ENCODE results near the gene TMEM178B.

Gene TMEM178B

DNA sequence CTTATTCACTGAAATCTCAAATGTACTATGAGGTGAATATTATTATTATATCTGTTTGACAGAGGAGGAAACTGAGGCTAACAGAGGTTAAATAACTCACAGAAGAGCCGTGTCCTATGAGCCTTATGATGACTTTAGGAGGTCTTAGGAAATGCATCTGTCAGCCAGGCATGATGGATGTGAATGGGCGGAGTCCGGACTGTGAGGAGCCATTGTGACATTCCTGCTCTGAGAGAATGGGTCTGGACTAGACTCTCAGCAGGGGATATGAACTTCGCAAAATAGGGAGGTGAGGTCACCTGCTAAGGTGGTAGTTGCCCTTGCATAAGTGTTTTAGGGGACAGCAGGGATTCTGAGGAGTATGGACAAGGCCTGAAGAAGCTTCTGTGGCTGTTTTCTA, 153.6 kb downstream of the TMEM178B start:
- no peak for DNase-seq

DNA sequence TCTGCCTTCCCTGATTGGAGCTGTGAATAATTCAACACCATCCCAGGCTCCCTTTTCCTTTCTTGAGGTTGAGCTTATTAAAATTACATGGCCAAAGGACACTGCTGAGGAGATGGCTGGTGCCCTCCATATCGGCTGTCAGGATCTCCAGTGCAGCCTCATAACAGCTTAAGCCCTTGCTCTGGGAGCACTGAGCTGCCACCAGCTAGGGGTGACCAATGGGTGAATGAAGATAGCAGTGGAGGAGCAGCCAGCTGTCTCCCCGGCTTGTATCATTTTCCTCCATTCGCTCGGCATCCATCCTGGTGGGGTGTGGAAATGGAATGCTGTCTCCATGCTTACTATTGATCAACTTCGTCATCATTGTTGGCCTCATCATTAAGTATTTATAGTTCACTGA, 154.6 kb downstream of the TMEM178B start:
- DNase-seq, result no peak

DNA sequence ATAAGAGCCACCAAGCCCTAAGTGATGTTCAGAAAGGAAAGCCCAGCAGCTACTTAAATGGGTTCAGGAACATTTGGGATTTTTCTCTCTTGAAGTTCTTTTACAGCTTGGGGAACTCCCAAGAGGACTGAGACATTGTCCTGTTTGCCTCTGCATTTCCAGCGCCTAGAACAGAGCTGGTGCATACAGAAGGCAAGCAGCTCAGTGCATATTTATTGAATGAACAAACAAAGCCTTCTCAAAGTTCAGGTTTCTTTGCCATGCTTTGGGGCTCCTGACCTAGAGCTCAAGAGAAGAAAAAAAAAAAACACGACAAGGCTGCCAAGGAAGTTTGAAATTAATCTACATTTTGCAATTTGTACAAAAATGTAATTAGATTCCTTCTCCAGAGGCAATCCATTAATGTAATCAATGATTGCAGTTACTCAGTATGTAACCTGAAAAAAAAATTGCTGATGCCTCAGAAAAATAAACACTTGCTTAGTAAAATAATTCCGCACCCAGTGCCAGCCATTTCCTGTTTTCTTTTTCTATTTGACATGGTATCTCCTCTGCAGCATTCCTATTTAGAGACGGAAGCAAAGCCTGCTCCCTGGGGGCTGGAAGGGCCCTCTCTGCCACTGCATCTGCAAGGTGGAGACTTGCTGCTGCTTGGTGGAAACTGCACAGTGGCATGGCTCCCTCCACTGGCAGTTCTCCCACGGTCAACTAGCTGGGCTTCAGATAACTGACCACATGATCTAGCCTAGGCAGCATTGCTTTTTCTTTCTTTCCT, 157.3 kb downstream of the TMEM178B start:
- DNase-seq, result no peak

DNA sequence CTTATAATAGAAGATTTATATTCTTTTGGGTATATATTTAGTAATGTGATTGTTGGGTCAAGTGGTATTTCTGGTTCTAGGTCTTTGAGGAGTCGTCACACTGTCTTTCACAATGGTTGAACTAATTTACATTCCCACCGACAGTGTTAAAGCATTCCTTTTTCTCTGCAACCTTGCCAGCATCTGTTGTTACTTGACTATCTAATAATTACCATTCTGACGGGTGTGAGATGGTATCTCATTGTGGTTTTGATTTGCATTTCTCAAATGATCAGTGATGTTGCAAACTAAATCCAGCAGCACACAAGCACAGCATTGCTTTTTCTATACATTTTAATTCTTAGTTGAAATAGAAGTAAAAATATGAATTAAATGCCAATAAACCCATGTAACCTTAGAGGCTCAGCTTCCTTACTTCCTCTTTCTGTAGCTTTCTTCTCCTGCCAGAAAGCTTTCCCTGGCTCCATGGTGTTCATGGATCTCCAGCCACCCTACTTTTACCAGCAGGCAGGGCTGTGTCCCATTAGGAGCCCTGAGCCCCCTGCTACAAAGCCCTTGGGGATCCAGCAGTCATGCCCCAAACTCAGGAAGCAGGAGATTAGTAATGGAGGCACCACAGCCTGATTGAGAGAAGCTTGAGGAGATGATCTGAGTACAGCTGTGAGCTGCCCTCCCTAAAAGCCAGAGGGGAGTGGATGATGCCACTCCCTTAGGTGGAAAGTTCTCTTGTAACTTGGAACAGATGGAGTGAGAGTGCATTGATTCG, 158.6 kb downstream of the TMEM178B start:
- DNase-seq, result no peak

DNA sequence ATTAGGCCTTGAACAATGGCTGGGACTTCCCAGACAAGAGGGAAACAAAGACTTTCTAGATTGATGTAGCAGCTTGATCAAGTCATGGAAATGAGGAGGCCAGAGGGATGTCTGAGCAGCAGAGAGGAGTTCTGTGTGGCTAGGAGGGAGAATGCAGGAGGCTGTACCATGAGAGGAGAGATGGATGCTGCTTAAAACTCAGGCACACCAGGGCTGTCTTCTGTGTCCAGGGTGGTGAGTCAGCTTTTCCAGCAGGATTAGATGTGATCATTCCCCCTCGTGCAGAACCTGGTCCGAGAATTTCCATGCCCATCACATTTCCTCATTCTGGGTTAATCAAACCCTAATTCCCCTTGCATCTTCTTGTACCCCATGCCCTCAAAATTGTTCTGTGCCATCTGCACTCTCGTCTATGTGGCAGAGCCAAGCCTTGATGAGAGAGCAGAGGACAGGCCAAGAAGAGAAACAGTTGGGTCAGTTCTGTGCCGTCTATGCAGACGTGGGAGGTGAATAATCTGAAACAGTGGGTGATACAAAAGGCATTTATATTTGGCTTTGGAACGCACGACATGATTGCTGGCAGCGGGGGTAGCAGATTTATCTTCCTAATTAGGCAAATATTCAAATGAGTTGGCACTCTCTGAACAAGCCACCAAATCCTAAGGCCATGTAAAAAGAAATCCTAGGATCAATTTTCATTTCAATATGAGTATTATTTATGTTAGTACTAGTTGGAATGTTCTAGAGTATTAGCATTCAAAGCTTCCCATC, 160.7 kb downstream of the TMEM178B start:
- no peak for DNase-seq

DNA sequence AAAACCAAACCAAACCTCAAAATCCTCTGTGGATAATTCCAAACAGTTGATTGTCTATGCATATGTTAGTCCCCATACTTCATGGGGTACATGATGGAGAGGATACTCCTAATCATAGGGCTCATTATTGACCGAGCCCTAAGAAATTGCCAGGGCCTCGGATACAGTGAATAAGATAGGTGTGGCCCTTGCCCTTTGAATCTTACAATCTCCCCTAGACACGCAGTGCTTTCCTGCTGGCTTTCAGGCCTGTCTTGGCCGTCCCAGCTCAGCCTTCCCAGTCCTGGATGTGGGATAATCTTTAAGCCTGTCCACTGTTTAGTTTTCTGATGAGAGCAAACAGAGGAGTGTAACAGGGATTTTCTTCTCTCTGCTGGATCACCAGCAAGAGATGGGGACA, 161.8 kb downstream of the TMEM178B start:
- no peak for DNase-seq

DNA sequence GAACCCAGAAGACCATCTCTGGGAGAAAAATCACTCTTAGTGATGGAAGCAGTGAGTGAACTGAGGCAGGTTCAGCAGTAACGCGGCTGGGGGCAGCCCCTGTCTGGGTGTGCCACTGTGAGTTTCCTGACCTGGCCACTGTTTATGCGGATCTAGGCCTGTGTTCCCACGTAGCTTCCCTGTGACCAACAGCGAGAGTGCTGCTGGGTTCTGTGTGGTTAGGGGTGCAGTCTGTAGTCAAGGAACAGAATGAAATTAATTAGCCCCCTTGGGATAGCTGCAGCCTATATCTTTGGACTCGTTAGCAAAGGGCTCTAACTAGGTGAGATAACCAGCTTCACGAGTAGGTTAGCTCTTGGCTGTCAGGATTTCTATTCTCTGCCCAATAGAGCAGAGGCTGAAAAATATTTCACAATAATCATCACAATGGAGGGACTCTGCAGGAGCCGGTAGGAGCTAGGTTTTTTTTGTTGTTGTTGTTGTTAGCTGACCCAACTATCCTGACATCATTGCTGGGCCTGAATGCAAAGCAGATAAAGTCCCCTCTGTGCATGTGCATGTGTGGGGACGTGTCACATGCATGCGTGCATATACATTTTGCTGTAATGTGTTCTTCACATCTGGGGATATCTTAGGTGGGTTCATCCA, 164.9 kb downstream of the TMEM178B start:
- no peak for DNase-seq

DNA sequence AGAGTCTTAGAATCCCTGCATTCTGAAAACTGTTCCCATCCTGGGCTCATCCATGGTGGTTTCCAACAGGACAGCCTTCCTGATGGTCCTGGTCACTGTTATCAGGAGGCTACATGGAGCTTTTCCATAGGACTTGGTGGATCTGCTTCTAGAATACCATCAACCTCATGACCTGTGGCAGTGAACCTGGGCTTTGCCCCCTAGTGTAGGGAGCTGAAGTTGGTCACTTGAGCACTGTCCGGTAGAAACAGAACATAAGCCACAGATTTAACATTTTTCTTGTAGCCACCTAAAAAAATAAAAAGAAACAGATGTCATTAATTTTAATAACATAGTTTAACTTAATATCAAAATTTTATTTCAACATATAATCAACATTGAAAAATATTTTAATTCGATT, 165.8 kb downstream of the TMEM178B start:
- DNase-seq, result no peak

DNA sequence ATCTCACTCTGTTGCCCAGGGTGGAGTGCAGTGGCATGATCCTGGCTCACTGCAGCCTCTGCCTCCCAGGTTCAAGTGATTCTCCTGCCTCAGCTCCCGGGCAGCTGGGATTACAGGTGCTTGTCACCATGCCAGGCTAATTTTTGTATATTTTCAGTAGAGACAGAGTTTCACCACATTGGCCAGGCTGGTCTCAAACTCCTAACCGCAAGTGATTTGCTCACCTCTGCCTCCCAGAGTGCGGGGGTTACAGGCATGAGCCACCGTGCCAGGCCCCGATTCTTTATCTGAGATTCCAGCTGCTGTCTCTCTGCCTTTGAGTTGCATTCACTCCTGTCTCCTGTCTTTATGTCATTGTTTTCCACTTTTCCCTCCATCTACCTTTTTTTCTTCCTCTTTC, 168.7 kb downstream of the TMEM178B start:
- no peak for DNase-seq

DNA sequence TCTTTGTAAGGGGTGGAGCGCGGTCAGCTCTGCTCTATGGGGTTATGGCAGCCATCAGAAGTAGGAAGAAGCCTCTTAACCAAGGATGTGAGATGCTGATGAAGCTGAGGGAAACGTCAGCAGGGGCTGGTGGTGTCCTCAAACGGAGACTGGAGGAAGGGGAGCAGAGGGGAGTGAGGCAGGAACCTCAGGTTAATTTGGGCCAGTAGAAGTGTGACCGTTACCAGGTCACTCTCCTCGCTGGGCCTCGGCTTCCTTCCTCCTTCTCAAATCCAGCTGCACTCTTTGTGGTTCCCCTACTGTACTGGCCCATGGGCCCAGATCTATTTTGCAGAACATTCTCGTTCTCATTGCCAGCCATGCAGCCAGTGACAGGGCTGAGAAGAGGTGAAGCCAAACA, 169.5 kb downstream of the TMEM178B start:
- no peak for DNase-seq

DNA sequence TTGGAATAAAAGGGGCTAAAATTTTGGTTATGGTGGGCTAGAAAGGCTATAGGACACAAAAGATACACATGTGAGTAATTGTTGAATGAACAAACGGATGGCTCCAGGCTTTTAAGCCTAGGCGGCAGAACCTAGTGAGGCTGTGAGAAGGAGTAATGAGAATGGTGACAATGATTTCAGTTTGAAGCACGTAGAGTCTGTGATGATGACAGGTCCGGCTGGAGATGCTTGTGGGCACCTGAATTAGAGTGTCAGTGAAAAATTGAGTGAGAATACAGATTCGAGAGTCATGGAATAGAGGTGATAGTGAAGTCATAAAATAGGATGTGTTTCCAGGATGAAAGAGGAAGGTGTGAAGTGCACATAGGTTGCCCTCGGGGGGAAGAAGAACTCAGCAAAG, 170.6 kb downstream of the TMEM178B start:
- no peak for DNase-seq

DNA sequence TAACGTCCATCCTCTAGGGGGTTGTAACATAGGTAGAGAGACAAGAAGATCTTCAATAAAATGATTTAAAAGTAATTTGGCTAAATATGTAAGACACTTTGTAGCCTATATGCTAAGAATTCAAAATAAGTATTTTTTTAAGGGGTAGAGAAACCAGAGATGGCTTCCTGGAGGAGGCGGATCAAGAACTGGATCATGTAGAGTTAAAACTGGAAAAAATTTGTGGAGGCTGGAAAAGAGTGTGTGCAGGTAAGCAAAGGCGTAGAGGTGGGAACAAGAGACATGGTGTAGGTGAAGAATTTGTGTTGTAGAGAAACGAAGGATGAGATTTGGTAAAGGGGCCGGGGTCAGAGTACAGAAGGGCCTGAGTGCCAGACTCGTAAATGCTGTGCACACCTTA, 172.6 kb downstream of the TMEM178B start:
- no peak for DNase-seq

DNA sequence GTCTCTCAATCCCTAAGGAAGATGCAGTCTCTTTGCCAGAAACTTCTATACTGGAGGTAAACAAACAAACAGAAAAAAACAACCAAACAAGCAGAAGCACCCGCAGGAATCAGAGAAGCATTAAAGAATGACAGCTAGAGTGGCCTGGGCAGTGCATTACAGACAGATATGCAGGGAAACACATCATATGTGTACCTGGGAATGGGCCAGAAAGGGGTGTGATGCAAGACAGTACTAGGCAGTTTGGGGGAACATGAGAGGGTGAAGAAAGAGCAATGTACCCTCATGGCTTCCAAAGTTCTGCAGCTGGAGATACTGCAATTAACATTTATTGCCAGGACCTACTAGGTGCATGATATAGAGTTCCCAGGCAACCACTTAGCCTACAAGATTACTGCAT, 177.3 kb downstream of the TMEM178B start:
- DNase-seq, result no peak

DNA sequence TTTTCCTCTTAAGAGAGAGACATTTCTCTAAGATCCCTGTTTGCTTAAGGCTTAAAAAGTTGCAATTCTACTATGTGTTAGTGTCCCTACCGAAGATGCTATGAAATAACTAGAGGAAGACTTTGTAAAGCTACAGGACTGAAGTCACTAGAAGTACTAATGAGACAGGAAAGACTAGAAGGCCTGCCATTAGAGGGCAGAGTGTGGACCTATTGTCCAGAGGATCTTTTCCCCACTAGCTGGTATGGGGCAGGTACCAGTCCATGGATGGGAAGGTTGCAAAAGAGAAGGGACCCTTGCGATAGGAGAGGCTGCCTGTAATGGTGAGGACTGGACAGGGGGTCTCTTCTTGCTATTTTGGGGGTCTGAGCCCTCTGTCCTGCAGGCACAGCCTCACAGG, 178.1 kb downstream of the TMEM178B start:
- no peak for DNase-seq

DNA sequence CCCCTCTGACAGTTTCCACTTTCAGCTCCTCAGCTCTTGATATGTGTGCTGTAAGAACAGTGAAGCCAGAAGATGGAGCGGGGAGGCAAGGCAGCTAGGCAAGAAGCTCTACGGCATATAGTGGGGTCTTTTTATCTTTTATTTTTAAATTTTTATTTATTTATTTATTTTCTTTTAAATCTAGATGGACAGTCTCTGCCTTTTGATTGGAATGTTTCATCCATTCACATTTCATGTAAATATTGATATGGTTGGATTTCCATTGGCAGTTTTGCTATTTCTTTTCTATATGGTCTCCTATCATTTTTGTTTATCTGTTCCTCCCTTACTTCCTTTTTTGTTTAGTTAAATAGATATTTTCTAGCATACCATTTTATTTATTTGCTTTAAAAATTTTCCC, 183.7 kb downstream of the TMEM178B start:
- no peak for DNase-seq

DNA sequence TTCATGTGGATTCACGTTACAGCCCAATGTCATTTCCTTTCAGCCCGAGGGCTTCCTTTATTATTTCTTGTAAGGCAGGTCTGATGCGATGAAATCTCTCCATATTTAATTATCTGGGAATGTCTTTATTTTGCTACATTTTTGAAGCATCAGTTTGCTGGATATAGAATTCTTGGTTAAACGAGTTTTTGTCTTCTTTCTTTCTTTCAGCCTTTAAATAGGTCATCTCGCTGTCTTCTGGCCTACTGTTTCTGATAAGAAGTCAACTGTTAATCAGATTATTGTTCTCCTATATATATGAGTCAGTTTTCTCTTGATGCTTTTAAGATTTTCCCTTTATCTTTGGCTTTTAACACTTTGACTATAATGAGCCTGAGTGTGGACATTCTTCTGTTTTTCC, 184.7 kb downstream of the TMEM178B start:
- DNase-seq, result no peak

DNA sequence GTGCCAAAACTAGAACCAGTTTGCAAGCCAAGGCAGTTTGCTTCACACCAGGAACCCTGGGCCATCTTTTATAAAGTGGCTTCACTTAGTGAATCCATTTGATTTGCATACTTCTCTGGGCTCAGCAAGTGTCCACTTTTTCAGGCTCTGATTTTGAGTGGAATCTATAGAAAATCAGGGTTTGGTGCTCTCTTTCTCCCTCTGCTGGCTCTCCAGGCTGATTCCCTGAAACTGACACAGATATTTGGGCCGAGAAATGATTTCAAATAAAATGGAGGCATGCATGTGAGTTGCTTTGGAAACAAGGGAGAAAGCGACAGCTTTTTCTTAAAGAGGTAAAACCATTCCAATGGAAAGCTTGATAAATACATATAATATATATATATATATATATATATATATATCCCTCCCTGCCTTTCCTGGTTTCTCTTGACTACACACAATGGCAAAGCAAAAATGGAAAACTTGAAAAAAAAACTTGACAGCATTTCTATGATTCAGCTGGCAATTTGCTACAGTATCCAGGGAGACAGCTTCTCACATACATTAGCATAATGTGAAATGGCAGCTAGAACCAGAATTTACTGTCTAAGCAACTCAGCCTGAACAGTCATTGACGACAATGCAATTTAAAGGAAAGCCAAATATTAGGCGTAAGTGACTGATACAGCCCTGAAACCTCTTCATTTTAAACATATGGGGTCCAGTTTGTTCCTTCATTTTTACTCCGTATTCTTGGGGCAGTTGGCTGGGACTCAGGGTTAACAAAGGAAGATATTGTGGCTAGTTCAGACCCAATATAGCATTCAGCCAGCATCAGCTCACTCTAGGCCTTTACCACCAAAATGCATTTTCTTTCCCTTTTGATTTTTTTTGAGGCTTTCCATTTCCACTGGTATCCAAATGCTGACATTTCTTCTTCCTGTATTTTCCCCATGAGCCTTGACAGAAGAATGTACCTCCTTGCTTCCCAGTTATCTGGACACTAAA, 188.5 kb downstream of the TMEM178B start:
- DNase-seq, result no peak

DNA sequence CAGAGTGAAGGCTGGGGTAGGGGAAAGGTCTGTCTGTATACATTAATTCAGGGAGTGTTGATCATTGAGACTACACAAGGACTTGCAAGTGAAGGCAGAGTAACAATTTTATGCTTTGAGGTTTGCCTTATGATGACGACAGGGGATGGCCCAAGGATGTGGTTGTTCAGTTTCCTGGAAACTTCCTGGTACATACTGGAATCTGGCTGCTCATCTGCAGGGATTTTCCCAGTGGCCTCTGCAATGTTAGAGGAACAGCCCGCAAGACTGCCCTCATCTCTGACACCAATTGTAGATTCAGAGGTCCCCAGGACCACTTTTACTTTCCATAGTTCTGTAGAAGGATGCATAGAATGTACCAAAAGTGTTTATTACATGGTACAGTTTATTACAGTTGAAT, 189.6 kb downstream of the TMEM178B start:
- no peak for DNase-seq

DNA sequence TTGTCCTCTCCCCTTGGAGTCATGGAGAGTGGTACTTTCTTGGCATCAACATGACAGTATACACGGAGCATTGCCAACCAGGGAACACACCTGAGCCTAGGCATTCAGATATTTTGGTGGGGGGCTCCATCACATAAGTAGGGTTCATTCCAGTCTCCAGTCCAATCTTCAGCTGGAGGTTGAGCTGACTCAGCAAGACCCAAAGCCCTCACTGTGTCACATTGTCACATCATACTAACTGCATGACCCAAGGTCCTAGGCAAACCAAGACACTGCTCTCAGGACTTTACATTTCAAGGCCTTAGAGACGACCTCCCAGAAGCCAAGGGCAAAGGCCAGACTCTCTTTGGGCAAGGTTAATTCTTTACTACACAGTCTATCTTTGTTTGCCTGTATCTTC, 190.1 kb downstream of the TMEM178B start:
- DNase-seq, result no peak

DNA sequence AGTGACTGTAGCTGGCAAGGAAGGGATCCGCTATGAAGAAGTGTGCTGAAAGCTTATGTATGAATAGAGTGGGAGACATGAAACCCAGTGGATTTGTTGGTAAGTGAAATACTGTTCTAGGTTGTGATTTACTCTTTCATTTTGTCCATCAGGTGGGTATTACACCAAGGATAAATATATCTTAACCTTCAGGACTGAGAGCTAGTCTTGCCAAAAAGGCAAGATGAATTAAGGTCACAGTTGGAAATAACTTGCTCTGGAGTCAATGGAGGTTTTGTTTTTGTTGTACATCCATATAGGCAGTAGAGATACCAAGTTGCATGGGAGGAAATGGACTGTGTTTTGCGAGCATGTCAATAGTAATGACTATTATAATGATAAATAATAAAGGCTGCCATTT, 190.6 kb downstream of the TMEM178B start:
- DNase-seq, result no peak

DNA sequence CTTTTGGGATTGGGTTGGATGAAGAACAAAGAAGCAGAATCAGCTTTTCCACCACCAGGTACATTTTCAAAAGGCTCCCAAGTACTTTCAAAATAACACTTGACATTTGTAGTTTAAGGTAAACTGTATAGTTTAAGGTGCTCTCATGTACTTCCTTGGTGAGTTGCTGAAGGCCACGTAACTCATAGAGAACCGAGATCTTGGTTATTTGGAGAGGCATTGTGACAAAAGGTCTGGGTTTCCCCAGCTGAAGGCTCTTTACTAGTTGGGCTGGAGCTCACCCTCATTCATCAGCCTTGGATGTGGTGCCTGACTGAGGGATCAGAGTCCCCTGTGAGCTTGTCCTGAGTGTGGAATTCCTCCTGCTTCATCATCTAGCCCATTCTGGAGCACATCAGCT, 191.8 kb downstream of the TMEM178B start:
- no peak for DNase-seq

DNA sequence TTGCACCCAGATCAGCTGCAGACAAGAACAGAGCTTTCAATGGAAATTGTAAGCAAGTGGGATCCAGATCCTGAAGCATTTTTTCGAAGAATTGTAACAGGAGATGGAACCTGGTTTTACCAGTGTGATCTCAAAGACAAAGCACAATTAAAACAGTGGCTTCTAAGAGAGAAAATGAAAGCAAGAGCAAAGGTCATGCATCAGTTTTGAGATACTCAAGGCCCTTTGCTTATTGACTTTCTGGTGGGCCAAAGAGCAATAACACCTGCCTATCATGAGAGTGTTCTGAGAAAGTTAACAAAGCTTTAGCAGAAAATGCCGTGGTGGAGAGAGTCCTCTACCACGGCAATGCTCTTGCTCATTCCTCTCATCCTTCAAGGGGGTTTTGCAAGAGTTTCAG, 194.8 kb downstream of the TMEM178B start:
- no peak for DNase-seq
